Stimulated activated CD8-positive, alpha-beta memory T cell treated with anti-CD3 and anti-CD28 coated beads, Interleukin-4, amount 100 ng/mL, for 48 hours (primary cell): ENCODE data around the gene PARD3.

Source experiments
- DNase-seq: peaks from one replicate; pipeline ENCODE4 v3.0.0-alpha.2; 2020

Gene PARD3

DNA sequence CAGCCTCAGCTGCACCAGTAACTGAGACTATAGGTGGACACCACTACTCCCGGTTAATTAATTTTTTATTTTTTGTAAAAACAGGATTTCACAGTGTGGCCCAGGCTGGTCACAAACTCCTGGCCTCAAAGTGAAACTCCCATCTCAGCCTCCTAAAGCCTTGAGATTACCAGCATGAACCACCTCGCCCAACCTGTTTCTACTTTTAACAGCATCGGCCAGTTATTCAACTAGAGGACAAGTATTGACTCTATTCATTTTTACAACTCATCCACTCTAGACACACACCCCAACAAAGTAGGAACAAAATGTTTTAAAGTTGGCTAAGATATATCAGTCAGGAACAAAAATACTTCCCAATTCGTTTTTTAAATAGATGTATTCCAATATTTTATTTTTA is 334.8 kb downstream of the PARD3 start:
- DNase-seq, result no peak

DNA sequence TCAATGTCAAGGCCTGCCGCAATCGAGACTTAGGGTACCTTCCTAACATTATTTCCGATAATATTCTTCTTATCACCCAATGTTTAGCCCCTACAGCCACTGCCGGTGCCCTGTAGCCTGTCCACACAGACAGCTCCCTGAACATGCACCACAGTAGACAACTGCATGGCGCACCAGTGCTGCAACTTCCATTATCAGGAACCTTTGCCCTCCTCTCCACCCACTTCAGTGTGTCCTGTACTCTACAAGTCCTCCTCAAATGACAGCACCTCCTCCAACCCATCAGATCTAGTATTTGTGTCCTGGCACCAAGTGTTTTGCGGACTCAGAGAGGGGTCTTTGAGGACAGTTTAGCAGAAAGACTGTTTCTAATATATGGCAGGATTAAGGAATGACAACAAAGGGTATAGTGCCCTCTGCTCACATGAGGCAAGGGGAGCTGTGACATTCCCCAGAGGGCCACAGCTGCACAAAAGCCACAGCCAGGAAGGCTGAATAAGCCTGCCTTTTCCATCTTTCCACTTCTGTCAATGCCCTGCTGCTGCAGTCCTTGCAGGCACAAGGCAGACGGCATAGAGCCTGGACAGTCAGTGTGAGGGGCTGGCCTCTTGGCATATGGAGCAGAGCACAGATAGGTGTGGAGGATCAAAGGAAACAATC is 335.4 kb downstream of the PARD3 start:
- DNase-seq, result no peak

DNA sequence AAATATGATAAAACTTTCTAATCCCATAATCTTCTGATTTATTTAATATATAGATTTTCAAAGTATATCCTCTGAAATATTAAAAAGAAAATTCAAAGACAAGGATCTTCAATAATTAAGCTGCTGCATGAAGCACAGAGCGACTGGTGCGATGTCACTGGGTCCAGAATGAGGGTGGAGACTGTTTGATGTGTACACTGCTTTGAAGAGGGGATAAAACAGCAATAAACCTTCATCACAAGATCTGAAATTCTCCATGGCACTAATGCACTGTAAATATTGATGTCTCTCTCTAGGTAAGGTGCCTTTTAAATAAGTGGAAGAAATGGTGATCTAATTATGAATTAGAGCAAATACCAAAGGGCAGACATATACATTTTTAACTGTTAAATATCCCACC is 337.8 kb downstream of the PARD3 start:
- no peak for DNase-seq

DNA sequence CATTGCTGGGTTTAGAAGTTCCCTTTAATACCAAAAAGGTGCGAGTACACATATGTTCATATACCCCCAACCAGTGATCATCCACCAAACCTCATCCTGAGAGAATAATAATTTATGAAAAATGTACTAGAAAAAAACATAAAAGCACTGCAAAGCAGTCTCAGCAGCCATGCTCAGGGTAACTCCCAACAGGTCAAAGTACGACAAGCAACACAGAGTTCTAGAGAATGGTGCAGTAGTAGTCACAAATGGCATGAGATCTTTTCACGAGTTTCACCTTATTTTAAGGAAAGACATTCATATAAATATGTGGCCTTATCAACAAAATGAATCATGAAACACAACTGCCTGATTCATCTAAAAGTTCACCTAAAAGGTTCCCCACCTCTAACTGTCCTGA is 338.5 kb downstream of the PARD3 start:
- no peak for DNase-seq

DNA sequence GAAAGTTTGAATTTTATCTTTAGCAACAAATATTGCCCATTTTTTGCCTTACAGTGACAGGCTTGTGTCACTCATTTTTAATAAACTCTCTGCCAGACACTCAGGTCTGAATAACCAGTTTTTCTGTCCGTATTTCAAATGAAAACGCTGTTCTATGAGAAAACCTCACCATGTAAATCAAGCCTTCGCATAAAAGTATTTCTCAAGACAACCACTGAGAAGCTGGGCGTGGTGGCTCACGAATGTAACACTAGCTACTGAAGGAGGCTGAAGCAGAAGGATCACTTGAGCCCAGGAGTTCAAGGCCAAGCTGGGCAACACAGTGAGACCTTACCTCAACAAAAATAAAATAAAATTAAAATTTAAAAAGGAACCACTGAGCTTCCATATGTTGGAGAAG is 339.3 kb downstream of the PARD3 start:
- DNase-seq, result no peak

DNA sequence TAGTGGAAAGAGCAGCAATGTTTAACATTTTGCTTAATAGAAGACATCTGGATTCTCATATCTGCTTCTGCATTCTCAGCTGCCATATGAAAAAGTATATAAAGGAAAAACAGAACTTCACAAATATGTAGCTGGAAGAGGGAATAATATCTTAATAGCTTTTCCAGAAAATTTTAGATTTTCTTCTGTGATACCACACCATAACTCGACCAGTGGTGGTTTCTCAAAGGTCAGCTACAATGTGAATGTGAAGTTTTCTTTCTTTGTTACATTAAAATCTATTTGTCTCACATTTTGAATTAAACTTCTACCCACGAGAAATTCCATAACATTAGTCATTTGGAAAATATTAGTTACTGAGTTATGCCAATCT is 339.8 kb downstream of the PARD3 start:
- no peak for DNase-seq

DNA sequence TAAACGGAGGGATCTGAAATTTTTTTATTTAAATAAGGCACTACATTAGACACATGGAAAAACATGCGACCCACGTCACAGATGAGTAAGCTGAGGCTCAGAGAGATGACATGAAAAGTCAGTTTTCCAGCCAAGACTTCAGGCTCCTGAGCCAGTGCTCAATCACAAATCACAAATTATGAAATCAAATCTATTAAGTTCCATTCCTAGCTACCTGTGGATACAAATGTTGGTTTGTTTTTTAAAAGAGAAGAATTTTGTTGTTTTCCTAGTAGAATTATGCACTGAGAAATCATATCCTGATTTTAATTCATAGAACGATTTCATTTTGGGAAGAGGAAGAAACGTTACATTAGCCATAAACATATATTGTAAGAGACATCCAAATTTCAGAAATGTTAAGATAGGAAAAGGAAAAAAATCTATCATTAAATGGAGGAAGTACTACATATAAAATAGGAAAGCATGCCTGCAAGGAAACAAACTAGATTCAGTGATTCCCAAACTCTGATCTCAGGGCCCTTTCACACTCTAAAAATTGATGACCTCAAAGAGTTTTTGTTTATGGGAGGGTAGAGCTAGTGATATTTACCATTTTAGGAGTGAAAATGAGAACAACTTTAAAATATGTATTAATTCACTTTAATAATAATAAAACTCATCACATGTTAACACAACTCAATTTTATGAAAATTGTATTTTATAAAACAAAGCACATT is 340.4 kb downstream of the PARD3 start:
- no peak for DNase-seq

DNA sequence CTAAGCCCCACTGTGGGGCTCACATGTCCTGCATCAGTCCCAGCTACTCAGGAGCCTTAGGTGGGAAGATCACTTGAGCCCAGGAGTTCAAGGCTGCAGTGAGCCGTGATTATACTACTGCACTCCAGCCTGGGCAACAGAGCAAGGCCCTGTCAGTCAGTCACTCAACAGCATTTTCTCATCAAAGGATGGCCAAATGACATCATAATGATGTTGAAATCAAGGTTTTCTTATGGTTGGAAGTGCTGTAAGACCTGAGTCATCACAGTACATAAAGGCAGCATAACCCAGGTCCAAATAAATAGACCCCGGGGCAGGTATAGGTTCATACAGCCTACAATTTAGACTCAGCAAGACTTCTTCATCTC is 341.1 kb downstream of the PARD3 start:
- no peak for DNase-seq

DNA sequence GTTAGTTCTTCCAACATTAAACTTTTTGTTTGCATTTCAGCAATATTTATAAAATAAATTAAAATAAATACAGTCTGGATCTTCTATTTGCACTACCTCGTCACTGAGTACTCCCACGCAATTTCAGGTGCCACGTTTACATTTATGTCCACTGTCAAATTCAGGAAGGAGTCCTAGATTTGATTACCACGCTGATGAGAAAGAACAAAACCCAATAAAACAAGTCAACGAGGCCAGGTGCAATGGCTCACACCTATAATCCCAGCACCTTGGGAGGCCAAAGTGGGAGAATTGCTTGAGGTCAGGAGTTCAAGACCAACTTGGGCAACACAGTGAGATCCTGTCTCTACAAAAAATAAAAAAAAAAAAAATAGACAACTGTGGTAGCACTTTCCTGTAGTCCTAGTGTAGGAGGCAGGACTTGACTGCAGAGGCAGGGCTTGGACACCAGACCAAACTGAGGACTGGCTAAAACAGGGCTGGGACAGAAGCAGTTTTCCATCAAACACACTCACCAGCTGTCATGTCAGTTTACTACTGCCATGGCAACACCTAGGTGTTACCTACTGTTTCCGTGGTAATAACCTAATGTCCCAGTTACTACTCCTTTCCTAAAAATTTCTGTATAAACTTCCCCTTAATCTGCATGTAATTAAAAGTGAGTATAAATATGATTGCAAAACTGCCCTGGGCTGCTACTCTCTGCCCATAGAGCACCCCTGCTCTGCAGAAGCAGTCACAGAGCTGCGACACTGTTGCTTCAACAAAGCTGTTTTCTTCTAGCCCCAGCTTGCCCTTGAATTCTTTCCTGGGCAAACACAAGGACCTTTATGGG is 341.7 kb downstream of the PARD3 start:
- no peak for DNase-seq

DNA sequence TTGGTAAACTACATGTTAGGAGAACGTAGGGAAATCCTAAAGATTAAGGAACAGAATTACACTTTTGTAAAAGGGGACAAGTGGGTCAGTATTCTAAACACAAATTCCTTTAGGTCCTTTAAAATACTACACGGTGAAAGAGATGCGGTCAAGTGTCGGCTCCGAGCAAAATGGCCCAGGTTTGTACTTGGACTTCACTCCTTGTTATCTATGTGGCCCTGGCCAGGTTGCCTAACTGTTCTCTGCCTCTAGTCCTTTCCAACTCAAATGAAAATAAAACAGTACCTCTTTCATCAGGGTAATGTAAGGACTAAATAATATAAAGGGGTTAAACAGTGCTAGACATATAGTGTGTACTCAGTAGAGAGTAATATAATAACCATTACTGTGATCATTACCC is 344.8 kb downstream of the PARD3 start:
- no peak for DNase-seq

DNA sequence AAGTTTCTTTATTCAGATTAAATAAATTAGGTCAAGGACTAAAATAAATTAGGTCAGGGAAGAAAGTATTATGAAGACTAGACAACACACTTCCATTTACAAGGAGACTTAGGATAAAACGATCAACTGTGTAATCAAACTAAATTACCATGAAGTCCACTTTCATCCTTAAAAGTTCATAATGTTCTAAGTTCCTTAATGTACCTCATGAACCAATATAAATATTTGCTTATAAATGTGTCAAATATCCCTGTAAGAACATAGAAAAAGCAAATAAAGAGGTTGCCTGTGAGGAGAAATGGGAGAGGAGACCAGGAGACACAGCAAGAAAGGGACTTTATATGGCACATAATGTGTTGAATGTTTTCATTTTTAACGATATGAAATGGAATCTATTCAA is 345.6 kb downstream of the PARD3 start:
- DNase-seq, result no peak

DNA sequence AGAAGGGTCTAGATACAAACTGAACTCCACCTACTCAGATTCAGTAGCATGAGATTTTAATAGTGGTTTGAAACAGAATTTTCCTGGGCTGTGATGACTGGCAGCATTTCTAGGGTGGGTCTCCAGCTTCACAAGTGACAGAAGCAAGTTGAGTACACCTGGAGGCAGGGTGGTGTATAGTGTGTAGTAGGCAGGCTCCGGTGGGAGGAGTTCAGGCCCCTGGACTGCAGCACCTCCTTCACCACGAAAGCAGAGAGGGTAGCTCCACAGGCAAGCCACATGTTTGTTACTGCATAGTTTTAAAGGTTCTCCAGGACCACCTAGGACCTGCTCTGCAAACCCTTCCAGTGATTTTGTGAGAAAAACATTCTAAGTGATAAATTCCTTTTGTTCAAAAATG is 347.2 kb downstream of the PARD3 start:
- DNase-seq, result no peak

DNA sequence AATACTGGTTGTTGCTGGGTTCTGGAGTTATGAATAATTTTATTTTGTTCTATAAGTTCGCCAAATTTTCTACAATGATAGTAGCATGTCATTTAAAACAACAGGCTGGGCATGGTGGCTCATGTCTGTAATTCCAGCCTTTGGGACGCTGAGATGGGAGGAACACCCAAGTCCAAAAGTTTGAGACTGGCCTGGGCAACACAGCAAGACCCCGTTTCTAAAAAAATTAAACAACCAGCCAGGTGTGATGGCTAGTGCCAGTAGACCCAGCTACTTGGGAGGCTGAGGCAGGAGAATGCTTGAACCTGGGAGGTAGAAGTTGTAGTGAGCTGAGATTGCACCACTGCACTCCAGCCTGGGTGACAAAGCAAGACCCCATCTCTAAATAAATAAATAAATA is 347.7 kb downstream of the PARD3 start:
- no peak for DNase-seq

DNA sequence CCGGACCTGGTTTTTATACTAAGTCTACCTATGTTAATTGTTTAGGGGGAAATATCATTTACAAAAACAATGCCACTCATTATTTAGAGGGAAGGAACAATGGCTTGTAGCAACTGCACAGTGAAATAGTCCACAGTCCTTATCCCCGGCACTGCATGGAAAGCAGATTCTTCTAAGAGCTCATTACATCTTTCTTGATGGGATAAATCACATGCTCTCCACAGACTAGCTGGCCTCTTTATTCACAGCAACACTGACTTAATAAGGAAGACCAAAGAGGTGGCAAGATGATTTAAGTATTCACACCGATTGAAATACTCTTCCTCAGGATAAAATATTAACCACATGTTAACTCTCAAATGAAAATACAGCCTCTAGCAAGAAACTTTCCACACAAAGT is 349.4 kb downstream of the PARD3 start:
- DNase-seq, result no peak

DNA sequence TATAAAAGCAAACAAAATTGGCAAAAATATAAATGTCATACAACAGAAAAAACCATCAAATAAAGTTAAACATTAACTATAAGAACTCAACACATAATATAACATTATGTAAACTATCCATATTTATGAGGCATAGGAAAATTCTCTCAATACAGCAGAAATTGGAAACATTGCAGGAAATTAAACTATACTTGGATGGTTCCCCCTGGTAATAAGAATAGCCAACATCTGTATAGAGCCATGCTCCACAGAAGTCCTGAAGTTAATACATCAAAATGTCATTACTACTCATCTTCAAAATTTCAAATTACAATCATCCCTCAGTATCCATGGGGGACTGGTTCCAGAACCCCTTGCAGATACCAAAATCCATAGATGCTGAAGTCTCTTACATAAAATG is 350.5 kb downstream of the PARD3 start:
- no peak for DNase-seq

DNA sequence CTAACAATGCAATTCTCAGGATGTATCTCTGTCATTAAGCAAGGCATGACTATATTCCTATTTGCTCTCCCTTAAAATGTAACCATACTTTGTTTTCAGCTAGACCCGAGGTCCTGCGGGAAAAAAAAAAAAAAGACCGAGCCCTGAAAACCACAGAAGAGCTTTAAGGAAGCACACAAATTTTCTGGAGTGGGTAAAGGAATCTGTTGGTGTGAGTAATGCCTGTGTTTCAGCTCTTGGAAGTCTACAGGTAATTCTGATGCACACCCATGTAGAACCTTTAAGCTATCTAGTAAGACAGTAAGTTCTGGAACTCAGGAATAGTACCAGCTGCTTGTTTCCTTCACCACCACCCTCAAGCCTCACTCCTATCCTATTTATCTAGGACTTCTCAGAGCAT is 351.1 kb downstream of the PARD3 start:
- DNase-seq, result no peak

DNA sequence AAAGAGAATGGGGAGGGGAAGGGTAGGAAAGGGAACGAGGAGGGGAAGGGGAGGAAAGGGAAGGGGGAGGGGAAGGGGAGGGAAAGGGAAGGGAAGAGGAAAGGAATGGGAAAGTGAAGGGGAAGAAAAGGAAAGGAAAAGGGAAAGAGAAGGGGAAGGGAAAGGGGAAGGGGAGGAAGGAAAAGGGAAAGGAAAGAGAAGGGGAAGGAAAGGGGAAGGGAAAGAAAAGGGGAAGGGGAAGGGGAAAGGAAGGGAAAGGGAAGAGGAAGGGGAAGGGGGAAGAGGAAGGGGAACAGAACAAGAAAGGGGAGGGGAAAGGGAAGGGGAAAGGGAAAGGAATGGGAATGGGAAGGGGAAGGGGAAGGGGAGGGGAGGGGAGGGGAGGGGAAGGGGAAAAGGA is 352.1 kb downstream of the PARD3 start:
- DNase-seq, result no peak

DNA sequence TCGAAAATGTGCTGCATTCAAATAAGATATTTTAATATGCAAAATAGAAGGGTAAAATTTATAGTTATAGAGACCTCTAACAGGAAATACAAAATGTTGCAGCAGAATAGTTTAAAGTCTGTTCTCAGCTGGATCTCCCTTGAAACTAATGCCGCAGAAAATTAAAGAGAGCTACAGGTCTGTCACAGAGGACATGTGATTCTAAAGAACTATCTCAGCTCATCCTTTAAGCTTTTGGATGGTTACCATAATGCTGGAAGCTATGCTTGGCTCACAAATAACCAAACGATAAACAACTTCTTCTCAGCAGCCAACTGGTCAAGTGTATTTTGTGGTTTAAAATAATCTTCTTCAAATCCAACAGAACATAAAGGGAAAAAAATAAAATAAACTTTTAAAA is 353.0 kb downstream of the PARD3 start:
- DNase-seq, result no peak

DNA sequence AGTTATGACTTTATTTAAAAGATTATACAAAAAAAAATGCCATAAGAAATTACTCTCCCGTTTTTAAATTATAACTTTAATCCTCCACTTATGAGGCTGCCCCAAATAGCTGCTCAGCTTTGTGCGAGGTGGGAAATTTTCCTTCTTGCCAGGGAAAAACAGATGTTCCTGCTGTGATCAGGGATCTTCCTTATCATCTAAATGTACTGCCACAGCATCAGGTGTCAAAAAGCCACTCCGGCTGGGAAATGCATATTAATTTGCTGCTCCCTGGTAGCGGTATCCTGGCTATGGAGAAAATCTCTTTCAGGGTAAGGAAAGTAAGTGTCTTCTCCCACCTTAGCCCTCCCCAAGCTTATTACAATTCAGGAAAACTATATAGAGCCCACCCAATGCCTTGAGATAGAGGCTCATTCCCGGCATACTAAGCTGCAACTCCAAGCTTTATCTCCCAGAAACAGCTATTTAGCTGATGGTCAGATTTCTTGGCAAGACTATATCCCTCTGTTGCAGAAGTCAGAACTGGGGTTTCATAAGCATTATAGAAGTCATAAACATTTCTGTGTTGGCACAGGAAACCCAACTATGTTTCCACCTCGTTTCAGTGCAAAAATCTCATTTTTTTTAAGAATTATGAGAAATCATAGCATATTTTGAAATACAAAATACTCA is 360.4 kb downstream of the PARD3 start:
- DNase-seq, result no peak

DNA sequence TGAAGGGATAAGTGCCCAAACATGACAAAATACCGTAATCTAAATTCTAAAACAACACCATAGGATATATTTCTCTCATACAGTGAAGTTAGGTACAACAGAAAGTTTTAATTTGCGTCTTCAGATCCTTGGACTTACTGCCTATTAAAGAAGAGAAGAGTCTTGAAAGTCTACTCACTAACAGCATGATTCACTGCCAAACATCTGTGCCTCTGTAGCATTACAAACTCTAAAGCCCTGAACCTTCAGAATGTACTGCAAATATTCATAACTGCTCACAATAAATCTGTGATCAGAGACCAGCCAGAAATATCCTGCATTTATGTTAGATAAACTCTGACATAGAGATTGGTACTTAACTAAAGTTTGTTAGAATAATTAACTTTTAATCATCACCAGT is 365.3 kb downstream of the PARD3 start:
- no peak for DNase-seq

DNA sequence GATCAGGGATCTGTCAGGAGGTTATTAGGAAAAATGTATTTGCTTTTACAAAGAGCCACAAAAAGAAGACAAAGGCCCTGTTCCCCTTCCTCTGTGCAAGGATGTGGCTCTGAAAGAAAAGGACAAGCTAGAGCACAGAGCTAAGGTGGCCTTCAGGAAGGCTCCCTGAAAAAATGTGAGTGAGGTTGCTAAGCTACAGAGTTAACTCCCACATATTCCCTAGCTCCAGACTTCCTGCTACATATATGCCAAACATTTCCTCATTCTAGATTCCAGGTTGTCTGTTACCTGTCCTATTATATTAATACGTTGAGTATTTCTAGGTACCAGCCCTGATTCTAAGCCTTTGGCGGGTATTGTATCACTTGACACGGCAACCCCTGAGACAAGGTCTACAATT is 369.0 kb downstream of the PARD3 start:
- no peak for DNase-seq

DNA sequence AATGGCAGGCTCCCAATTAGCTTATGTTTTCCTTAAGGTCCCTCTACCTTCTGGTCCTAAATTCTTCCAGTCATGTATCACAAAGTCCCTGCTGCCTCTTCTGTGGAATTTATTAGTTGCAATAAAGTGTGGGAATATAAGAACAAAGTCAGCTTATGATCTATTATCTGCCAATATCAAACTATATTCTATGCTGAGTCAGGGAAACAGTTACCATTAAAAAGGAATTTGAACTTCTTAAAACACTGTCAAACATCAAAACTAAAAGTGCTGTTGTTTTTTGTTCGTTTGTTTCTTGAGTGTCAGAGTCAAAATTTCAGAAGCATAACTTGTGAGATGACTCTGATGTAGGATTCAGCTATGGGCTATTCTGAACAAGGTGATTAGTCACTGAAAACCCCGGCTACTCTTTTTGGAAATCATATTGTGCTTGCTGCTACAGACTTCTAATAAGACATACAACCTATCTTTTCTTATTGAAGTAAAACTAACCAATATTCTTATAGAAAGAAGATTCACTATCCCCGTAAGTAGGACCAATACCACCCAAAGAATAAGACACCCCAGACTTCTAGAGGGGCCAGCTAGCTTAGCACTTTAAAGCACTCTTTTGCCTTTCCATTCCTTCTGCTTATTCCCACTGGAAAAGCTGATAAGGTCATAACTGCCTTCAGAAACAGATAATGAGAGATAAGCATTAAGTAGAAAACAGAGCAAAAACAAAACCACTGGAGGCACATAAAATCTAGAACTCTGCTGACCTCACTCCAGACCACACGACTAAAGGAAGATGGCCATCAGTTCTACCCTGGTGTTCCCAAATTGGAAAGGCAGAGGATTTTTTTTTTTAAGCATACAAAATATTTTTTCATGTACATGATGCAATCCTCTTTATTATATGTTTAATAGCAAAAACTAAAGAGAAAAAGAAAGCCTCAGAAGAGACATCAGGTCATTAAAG is 370.6 kb downstream of the PARD3 start:
- no peak for DNase-seq
